ENCODE data around the gene DENND1A.

- TF ChIP-seq FOXK2 (IDR thresholded peaks at IDR 0.05) = no peak
- TF ChIP-seq SUZ12 (IDR thresholded peaks at IDR 0.05) = no peak
- TF ChIP-seq SP1 (IDR thresholded peaks at IDR 0.05) = no peak
Observed at GRCh38 chr9:123945532-123945931, 15.6 kb upstream of the DENND1A start.

Data from HEK293T (cell line).